Breast epithelium (tissue), 4 donors: Measurements from ENCODE around the gene TSPAN4. TPM values are rescaled to one million over a fixed set of nuclear protein-coding genes. Genes with fewer than 3 reads are reported as not detected.

Experiments
- DNase-seq, 2 donors: peaks; one replicate each; pipeline ENCODE4 v3.0.0-alpha.2; 2019; ENCODE audit warnings: low spot score in 2 of 2
- H3K27ac ChIP-seq, 2 donors: fragments of 200-600 bp; sonication (generic) in 1 of 2; one replicate each; pipeline ENCODE4 v1.5.1; 2016 to 2019; ENCODE audit warnings: mild to moderate bottlenecking in 1 of 2
- H3K27me3 ChIP-seq, 2 donors: fragments of 200-600 bp; sonication (generic) in 1 of 2; one replicate each; pipeline versions ENCODE4 v1.5.1 to v1.6.0; 2017 to 2019; ENCODE audit warnings: control low read depth in 1 of 2, mild to moderate bottlenecking in 1 of 2
- H3K36me3 ChIP-seq: fragments of 200-600 bp; one replicate; pipeline ENCODE4 v1.5.1; 2019
- H3K4me1 ChIP-seq, 2 donors: fragments of 200-600 bp; sonication (generic); one replicate each; pipeline ENCODE4 v1.5.1; 2016 to 2019; ENCODE audit warnings: control low read depth in 1 of 2
- H3K4me3 ChIP-seq, 3 donors: fragments of 200-600 bp; sonication (generic); 1 replicate in 2 of 3; 2 replicates in 1 of 3; pipeline ENCODE4 v1.5.1; 2016 to 2019; ENCODE audit warnings: mild to moderate bottlenecking in 3 of 3, moderate library complexity in 2 of 3
- H3K9me3 ChIP-seq, 2 donors: fragments of 200-600 bp; sonication (generic) in 1 of 2; one replicate each; pipeline ENCODE4 v1.5.1; 2016 to 2019; ENCODE audit warnings: control low read depth in 1 of 2
- CTCF ChIP-seq, 3 donors: fragments of 450-650 bp; IDR thresholded peaks; one replicate each; pipeline ENCODE4 v1.5.1; 2016 to 2017; ENCODE audit warnings: antibody characterized with exemption in 3 of 3, mild to moderate bottlenecking in 3 of 3, moderate library complexity in 3 of 3
- POLR2A ChIP-seq: fragments of 450-650 bp; IDR thresholded peaks from one replicate; pipeline ENCODE4 v1.6.1; 2016; ENCODE audit warnings: antibody characterized with exemption, mild to moderate bottlenecking, moderate library complexity
- POLR2AphosphoS5 ChIP-seq, 3 donors: sonication (generic); formaldehyde crosslinking; IDR thresholded peaks; one replicate each; pipeline ENCODE4 v1.6.1; 2017; ENCODE audit warnings: antibody characterized with exemption in 3 of 3
- intact Hi-C: fragments of 100-400 bp; cut with DNase I; formaldehyde crosslinking; loops from one replicate; pipeline ENCODE4 v1.15.1; 2023; ENCODE audit warnings: low total_unique reads
- total RNA-seq, 3 donors: library from RNA; depleted of rRNA; stranded (reverse); fragments of >200 nt; gene quantifications; one replicate each; pipeline ENCODE4 v1.1.0, GENCODE V29; 2016

TSPAN4 gene
- total RNA-seq, 3 donors from 2014 or later: 72.4 to 217 (median 107) TPM

GRCh38 chr11:832529-833113 is 10.0 kb upstream of the TSPAN4 start, which contains the start of gene CD151:
Gene CD151 (plus strand): TSS chr11:832952. CDS start chr11:836070, 3,118 bp downstream.
- Histone ChIP-seq H3K4me1 (peaks cover 29 to 41% of the 10 kb centered on the region in 2 donors), H3K27ac (peak within 1 kb of the TSS; percentile 84 to 93), H3K9me3 (no peaks in the 10 kb centered on the region), H3K27me3 (no peaks in the 10 kb centered on the region), H3K36me3 (no peaks in the 10 kb centered on the region), H3K4me3 (peak within 1 kb of the TSS; percentile 71 to 79 (median 76))
- no peak for DNase-seq
- TF ChIP-seq CTCF (IDR thresholded peaks at IDR 0.05) (no peak), POLR2A (no peak), POLR2AphosphoS5 (IDR thresholded peaks at IDR 0.05) (peak in 1 of 3 donors; percentile 28)
- intact Hi-C loops: no loop called here

GRCh38 chr11:833114-833791 is 9.4 kb upstream of the TSPAN4 start:
- H3K27me3 ChIP-seq: no peaks in the 10 kb centered on the region
- H3K4me3 ChIP-seq: peak overlapping the region; percentile 71 to 79 (median 76)
- H3K36me3 ChIP-seq: no peaks in the 10 kb centered on the region
- intact Hi-C loops: no loop called here
- DNase-seq: no peak
- no peaks in the 10 kb centered on the region for H3K9me3 ChIP-seq
- peak; percentile 19 to 40 (median 27) for TF ChIP-seq POLR2AphosphoS5 (IDR thresholded peaks at IDR 0.05)
- no peak for TF ChIP-seq POLR2A
- peaks cover 27 to 37% of the 10 kb centered on the region in 2 donors for H3K4me1 ChIP-seq
- peak overlapping the region; percentile 84 to 93 for H3K27ac ChIP-seq

GRCh38 chr11:833849-834311 is 8.8 kb upstream of the TSPAN4 start:
- Histone ChIP-seq H3K9me3 (no peaks in the 10 kb centered on the region), H3K4me3 (peak overlapping the region; percentile 71 to 79 (median 76)), H3K4me1 (peaks cover 21 to 30% of the 10 kb centered on the region in 2 donors), H3K36me3 (no peaks in the 10 kb centered on the region), H3K27ac (peak overlapping the region; percentile 84 to 93), H3K27me3 (no peaks in the 10 kb centered on the region)
- intact Hi-C loops: no loop called here
- DNase-seq: no peak
- TF ChIP-seq POLR2A (no peak), POLR2AphosphoS5 (IDR thresholded peaks at IDR 0.05) (peak in 1 of 3 donors; percentile 45), CTCF (IDR thresholded peaks at IDR 0.05) (no peak)

- Histone ChIP-seq H3K4me1 (peaks cover 18 to 24% of the 10 kb centered on the region in 2 donors), H3K27me3 (no peaks in the 10 kb centered on the region), H3K4me3 (peak overlapping the region; percentile 71 to 79 (median 76)), H3K27ac (peak overlapping the region; percentile 84 to 93), H3K9me3 (no peaks in the 10 kb centered on the region), H3K36me3 (no peaks in the 10 kb centered on the region)
- DNase-seq: peak; percentile 88 to 92
- TF ChIP-seq POLR2AphosphoS5 (IDR thresholded peaks at IDR 0.05): peak; percentile 44 to 65 (median 53)
- TF ChIP-seq CTCF (IDR thresholded peaks at IDR 0.05): peak in 1 of 3 donors; percentile 21
- no peak for TF ChIP-seq POLR2A
- intact Hi-C loops: no loop called here
These were observed 8.0 kb upstream of the TSPAN4 start for GRCh38 chr11:834371-835316.

GRCh38 chr11:836274-836673 is 6.4 kb upstream of the TSPAN4 start:
- peaks cover 14 to 23% of the 10 kb centered on the region in 2 donors for H3K4me1 ChIP-seq
- H3K27me3 ChIP-seq: no peaks in the 10 kb centered on the region
- no peak for DNase-seq
- no peak overlapping the region for H3K4me3 ChIP-seq
- H3K36me3 ChIP-seq: no peaks in the 10 kb centered on the region
- TF ChIP-seq CTCF (IDR thresholded peaks at IDR 0.05) (no peak), POLR2A (no peak), POLR2AphosphoS5 (IDR thresholded peaks at IDR 0.05) (no peak)
- intact Hi-C loops: no loop called here
- peak overlapping the region; percentile 73 to 93 for H3K27ac ChIP-seq
- no peaks in the 10 kb centered on the region for H3K9me3 ChIP-seq
